Activated CD4-positive, alpha-beta T cell treated with anti-CD3 and anti-CD28 coated beads, Interleukin-10, Interleukin-2, amounts not matched to agents 100 ng/mL and 50 ng/mL, durations not matched to agents 16 hours and 8 hours (primary cell): ENCODE results near the gene ARL2BP.
"Not testable (repeated sequence)": the region's sequence is repeated elsewhere in the genome, so short reads cannot be mapped to it uniquely, and the experiment has no call there.

Source experiments
- DNase-seq: peaks from one replicate; pipeline ENCODE4 v3.0.0-alpha.2; 2020

The ARL2BP gene

GRCh38 chr16:57244767-57245471 is at the start of gene ARL2BP:
Gene ARL2BP, plus strand, starts transcription at chr16:57245259. Its CDS starts 109 bp downstream, at chr16:57245368.
- peak; percentile 98 for DNase-seq

GRCh38 chr16:57196286-57196685 is 48.8 kb upstream of the ARL2BP start:
- DNase-seq, result no peak

DNA sequence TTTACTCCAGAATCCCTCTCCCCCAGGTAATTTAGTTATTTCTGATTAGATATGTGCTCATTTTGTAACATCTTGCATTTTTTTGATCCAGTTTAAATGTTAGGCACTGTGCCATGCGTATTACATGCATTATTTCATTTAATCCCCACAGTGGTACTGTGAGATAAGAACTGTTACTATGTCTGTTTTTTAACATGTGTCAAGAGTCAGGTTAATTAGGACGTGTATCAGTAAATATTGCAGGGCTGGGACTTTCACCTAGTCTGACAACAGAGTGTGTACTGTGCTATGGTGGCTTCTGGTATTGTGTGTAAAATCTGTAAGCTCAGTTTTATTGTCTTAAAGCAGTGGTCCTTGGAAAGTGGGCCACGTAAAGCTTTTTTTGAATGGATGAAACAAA is 48.3 kb upstream of the ARL2BP start:
- DNase-seq, result no peak

- DNase-seq, result not testable (repeated sequence)
Observed at GRCh38 chr16:57200321-57200720, 44.7 kb upstream of the ARL2BP start.

DNA sequence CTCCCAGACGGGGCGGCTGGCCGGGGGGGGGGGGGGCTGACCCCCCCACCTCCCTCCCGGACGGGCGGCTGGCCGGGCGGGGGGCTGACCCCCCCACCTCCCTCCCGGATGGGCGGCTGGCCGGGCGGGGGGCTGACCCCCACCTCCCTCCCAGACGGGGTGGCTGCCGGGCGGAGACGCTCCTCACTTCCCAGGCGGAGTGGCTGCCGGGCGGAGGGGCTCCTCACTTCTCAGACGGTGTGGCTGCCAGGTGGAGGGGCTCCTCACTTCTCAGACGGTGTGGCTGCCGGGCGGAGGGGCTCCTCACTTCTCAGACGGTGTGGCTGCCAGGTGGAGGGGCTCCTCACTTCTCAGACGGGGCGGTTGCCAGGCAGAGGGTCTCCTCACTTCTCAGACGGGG is 44.1 kb upstream of the ARL2BP start:
- DNase-seq, result not testable (repeated sequence)

DNA sequence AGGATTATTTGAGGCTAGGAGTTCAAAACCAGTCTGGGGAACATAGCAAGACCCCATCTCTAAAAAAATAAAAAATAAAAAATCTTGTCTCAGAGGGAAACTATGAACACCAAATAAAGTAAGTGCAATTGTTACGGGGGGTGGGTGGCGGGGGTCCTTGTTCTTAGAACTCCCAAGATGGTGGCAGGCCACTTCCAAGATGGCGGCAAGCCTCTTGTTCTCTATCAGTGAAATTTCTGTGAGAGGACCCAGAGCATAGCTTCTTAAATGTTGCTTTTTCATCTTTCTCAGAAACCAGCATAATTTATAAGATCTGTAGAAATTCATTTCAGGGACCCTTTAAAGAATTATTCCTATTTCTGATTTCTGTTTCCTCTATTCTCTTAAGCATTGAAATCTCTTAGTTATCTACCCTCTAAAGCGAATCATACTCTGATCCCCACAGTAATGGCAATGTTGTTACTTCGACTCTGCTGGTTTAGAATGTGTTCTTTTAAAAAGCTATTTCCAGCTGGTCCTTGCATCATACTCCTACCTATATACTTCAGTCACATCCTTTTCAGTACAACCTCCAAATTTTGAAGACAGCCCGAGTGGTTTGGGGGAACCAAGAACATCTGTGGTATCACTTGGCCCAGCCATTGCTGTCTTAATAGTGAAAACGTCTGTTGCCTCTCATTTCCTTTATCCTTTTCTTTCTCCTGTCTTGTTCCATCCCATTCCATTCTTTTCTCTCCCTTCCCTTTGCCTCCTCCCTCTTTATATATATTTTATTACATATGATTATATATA is 42.8 kb upstream of the ARL2BP start:
- no peak for DNase-seq

GRCh38 chr16:57203451-57203850 is 41.6 kb upstream of the ARL2BP start:
- no peak for DNase-seq

GRCh38 chr16:57204675-57205074 is 40.4 kb upstream of the ARL2BP start:
- no peak for DNase-seq

- DNase-seq, result no peak
Observed at GRCh38 chr16:57208926-57209325, 36.1 kb upstream of the ARL2BP start.

DNA sequence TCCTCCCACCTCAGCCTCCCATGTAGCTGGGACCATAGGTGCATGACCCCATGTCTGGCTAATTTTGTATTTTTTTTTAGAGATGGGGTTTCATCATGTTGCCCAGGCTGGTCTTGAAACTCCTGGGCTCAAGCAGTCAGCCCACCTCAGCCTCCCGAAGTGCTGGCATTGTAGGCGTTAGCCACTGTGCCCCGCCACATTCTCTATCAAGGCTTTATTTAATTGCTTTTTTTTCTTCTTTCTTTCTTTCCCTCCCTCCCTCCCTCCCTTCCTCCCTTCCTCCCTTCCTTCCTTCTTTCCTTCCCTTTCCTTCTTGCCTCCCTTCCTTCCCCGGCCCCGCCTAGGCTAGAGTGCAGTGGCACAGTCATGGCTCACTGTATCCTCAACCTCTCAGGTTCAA is 35.3 kb upstream of the ARL2BP start:
- DNase-seq, result no peak

DNA sequence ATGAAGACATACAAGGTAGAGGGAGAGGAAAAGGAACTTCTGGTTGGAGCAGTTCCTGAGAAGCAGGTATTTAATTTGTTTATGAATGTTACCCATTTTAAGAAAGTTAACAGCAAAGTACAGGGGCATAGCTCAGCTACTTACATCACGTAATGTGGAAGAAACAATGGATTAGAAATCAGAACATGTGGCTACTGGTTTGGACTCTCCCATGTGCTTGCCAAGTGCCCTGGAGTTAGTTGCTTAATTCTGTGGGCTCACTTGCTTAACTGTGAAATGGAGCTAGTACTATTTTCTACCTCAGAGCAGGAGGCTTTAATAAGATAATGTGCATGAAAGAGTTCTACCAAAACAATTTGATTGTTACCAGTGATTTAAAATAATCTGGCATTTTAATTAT is 31.6 kb upstream of the ARL2BP start:
- no peak for DNase-seq

DNA sequence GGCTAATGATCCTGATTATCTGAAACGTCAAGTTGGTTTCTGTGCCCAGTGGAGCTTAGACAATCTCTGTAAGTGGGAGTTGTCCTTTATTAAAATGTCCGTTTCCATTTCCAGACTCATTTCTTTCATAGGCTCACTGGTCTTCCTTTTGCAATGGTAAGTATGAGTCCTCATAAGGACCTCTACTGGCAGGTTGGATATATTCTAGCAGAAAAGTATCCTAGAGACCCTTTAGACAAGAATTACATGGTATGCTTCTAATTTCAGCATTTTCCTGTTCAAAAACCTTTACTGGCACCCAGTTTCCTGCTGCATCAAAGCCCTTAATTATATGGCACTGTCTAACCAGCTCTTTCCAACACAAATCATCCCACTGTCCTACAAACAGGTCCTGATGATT is 28.1 kb upstream of the ARL2BP start:
- no peak for DNase-seq

DNA sequence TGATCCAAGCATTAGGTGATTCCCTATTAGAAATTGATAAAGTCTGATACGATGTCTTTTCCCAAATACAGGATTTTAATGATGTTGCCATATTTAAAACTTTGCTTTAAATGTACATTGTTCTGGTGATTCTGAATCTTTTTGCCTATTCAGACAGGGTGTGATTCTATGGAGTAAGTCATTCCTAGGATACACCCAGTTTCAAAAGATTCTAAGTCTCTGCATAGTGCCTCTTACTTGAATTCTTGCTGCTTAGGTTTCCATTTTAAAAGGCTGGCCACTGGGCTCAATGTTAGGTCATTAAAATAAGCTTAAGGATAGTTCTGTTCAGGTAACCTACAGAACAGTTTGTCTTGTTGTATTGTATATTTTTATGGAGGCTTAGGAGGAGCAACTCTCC is 22.0 kb upstream of the ARL2BP start:
- no peak for DNase-seq

DNA sequence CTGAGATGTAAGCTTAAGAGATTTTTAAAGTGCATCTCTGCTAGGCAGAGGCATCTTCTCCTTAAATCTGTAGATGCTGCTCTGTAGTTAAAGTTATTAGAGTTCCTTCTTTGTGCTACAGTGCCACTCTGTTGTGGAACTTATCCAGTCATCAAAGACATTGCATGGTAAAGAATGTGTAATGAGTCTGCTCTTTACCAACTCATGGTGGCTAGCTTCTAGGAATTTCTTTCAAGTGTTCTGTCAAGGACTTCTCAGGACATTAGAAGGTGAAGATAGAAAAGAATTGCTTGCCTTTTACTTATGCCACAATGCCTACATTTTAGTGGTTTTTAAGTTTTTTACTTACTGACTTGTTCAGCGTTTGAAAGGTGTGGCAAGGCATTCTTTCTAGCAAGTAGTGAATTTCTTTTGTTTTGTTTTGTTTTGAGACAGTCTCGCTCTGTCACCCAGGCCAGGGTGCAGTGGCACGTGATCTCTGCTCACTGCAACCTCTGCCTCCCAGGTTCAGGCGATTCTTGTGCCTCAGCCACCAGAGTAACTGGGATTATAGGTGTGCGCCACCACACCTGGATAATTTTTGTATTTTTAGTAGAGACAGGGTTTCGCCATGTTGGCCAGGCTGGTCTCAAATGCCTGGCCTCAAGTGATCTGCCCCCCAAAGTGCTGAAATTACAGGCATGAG is 20.3 kb upstream of the ARL2BP start:
- DNase-seq, result no peak

DNA sequence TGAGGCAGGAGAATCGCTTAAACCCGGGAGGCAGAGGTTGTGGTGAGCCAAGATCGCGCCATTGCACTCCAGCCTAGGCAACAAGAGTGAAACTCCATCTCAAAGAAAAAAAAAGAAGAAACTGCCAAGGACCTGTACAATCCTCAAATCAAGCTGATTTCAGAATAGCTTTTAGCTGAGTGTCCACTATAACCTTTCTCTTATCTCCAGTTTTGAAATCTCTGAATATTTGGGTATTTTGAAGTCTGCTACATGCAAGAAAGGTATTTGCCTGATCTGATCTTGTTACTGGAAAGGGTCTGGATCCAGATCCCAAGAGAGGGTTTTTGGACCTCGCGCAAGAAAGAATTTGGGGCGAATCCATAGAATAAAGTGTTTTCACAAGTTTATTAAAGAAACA is 19.1 kb upstream of the ARL2BP start:
- no peak for DNase-seq

DNA sequence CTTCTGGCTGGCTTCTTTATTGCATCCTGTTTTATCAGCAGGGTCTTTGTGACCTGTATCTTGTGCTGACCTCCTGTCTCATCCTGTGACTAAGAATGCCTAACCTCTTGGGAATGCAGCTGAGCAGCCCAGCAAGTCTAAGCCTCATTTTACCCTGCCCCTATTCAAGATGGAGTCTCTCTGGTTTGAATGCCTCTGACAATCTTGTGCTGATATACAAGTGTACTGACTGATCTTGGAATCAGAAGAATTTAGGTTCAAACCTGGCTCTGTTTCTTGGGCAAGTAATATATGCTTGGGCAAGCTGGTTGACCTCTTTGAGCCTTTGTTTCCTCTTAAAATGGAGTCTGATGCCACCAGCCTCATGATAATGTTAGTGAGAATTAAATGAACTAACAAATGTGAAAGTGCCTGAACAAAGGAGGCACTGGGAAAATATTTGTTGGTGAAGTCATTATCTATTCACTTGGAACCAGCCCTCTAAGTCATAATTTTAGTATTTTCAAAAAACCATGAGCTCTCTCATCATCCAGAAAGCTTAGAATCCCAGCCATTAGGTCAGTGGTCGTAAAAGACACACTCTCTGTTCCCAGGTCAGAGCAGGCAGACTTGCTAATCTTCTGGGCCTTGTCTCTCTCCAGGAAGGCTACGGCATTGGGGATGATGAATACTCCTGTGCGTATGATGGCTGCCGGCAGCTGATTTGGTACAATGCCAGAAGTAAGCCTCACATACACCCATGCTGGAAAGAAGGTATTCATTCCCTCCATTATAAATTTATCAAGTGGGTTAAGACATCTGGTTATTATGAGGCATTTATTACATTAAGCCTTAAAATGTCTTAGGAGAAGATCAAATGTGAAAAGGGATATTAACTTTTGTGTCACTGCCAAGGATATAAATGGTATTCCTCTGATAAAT is 18.1 kb upstream of the ARL2BP start:
- DNase-seq, result no peak

- no peak for DNase-seq
Observed at GRCh38 chr16:57229079-57229478, 16.0 kb upstream of the ARL2BP start.

DNA sequence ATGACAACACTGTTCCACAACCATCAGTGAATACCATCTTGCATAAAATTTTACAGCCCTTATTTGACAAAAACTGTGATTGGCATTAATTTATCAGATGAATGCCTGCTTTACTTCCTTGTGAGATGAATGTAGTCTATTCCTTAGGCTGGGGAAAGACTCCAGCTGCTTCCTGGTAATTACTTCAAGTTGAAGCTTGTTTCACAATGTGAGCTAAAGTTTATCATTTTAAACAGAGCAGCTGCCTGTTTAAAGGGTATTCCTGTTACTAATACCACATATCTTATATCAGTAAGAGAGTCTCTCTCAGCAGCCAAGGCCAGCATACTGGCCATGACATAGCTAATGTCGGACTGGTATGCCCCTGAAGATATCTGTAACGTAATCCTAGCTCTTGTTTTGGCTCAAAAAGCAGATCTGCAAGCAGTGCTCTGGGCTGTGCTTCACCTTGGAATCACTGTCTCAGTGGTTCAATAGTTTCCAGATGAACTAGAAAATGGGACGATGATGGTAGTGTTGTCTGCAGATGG is 13.2 kb upstream of the ARL2BP start:
- DNase-seq, result no peak

GRCh38 chr16:57233944-57234706 is 10.9 kb upstream of the ARL2BP start:
- DNase-seq, result no peak

DNA sequence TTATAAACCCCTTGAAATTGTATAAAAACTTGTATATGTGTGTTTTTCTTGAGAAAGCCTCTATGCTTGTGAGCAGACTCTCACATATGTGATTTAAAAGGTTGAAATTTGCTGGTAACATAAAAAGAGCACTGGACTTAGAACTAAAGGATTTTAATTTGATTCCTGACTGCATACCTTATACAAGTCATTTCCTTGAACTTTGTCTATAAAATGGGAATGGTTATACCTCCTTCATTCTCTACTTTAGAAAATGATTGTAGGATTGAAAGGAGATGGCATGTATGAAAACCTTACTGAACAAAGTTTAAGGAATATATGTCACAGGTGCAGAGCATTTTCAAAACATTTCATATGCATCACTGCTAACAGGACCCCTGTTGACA is 10.4 kb upstream of the ARL2BP start:
- DNase-seq, result no peak

GRCh38 chr16:57235128-57236021 is 9.7 kb upstream of the ARL2BP start:
- peak; percentile 75 for DNase-seq
